GM23248 (cell line): ENCODE results near the gene CXCR1.

ENCODE experiments used
- EZH2 ChIP-seq: fragments of 200-600 bp; sonication (generic); IDR thresholded peaks from 2 replicates; pipeline ENCODE4 v1.6.1; 2018; ENCODE audit warnings: antibody characterized with exemption, mild to moderate bottlenecking; ENCODE audit not compliant: insufficient read depth, poor library complexity, severe bottlenecking
- EZH2phosphoT487 ChIP-seq: fragments of 200-600 bp; sonication (generic); IDR thresholded peaks from 2 replicates; pipeline ENCODE4 v1.6.1; 2018; ENCODE audit warnings: antibody characterized with exemption, moderate library complexity, mild to moderate bottlenecking, low read depth; ENCODE audit not compliant: insufficient read depth

GRCh38 chr2:218193701-218194100 is 26.9 kb upstream of the CXCR1 start:
- TF ChIP-seq EZH2 (no peak), EZH2phosphoT487 (no peak)
